Calu3 (cell line): ENCODE results near the gene PTPRE. TPM values are rescaled to one million over a fixed set of nuclear protein-coding genes. Genes with fewer than 3 reads are reported as not detected.
"Not testable (repeated sequence)": the region's sequence is repeated elsewhere in the genome, so short reads cannot be mapped to it uniquely, and the experiment has no call there.

Experiments used
- BruUV-seq: library from RNA; stranded (reverse); fragments of 400-500 nt; replicated peaks from 2 replicates; lab custom pipeline; 2021; lab: Mats Ljungman, UMichigan
- CTCF ChIA-PET: fragments of 300-600 bp; sonication (Branson Sonifier 250); formaldehyde crosslinking; loops from one replicate; lab custom pipeline; 2022; ENCODE audit warnings: antibody characterized with exemption; lab: Charles Lee
- DNase-seq: peaks from one replicate; pipeline ENCODE4 v3.0.0; 2022
- H3K27ac Mint-ChIP-seq: one replicate; pipeline ENCODE4 v1.8.0; 2022; ENCODE audit warnings: mixed read lengths; ENCODE audit not compliant: unreplicated experiment
- H3K27me3 Mint-ChIP-seq: one replicate; pipeline ENCODE4 v1.8.0; 2022; ENCODE audit warnings: mixed read lengths; ENCODE audit not compliant: unreplicated experiment
- H3K36me3 Mint-ChIP-seq: one replicate; pipeline ENCODE4 v1.8.0; 2022; ENCODE audit warnings: mild to moderate bottlenecking, moderate library complexity, mixed read lengths; ENCODE audit not compliant: insufficient read depth, unreplicated experiment
- H3K4me1 Mint-ChIP-seq: one replicate; pipeline ENCODE4 v1.8.0; 2022; ENCODE audit warnings: mild to moderate bottlenecking, low read depth, mixed read lengths; ENCODE audit not compliant: unreplicated experiment
- H3K4me3 Mint-ChIP-seq: one replicate; pipeline ENCODE4 v1.8.0; 2022; ENCODE audit warnings: mild to moderate bottlenecking, low read depth, moderate library complexity, mixed read lengths; ENCODE audit not compliant: unreplicated experiment
- H3K9me3 Mint-ChIP-seq: one replicate; pipeline ENCODE4 v1.8.0; 2022; ENCODE audit warnings: low read depth, mixed read lengths; ENCODE audit not compliant: unreplicated experiment
- CTCF ChIP-seq: fragments of 200-600 bp; IDR thresholded peaks from one replicate; pipeline ENCODE4 v1.8.0; 2022; ENCODE audit warnings: antibody characterized with exemption; ENCODE audit not compliant: unreplicated experiment
- intact Hi-C: fragments of 100-400 bp; cut with micrococcal nuclease; formaldehyde crosslinking; loops from one replicate; pipeline ENCODE4 v1.10.0; 2022; ENCODE audit not compliant: unreplicated experiment
- total RNA-seq: library from RNA; stranded (reverse); gene quantifications from 2 replicates; pipeline ENCODE4 v1.2.3, GENCODE V29; 2022

Gene PTPRE
- total RNA-seq, 1 experiment from 2014 or later = 7.6 TPM

GRCh38 chr10:128087146-128087883 is 180.4 kb downstream of the PTPRE start:
- Mint-ChIP-seq H3K4me1 (no peaks in the 10 kb centered on the region), H3K27ac (no peak overlapping the region), H3K27me3 (no peaks in the 10 kb centered on the region), H3K4me3 (no peak overlapping the region), H3K9me3 (no peaks in the 10 kb centered on the region), H3K36me3 (no peaks in the 10 kb centered on the region)
- intact Hi-C loops = no loop called here
- TF ChIP-seq CTCF = no peak
- CTCF ChIA-PET = no interaction called here
- BruUV-seq = no TSS peak
- DNase-seq = no peak

- Mint-ChIP-seq H3K4me1 (no peaks in the 10 kb centered on the region), H3K27ac (no peak overlapping the region), H3K9me3 (no peaks in the 10 kb centered on the region), H3K36me3 (no peaks in the 10 kb centered on the region), H3K4me3 (no peak overlapping the region), H3K27me3 (no peaks in the 10 kb centered on the region)
- BruUV-seq = no TSS peak
- DNase-seq = peak; percentile 18
- CTCF ChIA-PET = no interaction called here
- TF ChIP-seq CTCF = no peak
- intact Hi-C loops = no loop called here
Observed at GRCh38 chr10:128087884-128088709, 181.2 kb downstream of the PTPRE start.

- intact Hi-C loops = no loop called here
- Mint-ChIP-seq H3K27me3 (no peaks in the 10 kb centered on the region), H3K36me3 (peaks cover 8% of the 10 kb centered on the region), H3K4me1 (no peaks in the 10 kb centered on the region), H3K27ac (no peak overlapping the region), H3K9me3 (no peaks in the 10 kb centered on the region), H3K4me3 (no peak overlapping the region)
- TF ChIP-seq CTCF = no peak
- no peak for DNase-seq
- BruUV-seq = no TSS peak
- CTCF ChIA-PET = interaction anchor here (0.6 kb wide), 1 partner anchor 39 kb away, joined by 4 read pairs; no protein-coding TSS in a partner anchor
Observed at GRCh38 chr10:128091636-128092210, 184.8 kb downstream of the PTPRE start.

- TF ChIP-seq CTCF = no peak
- H3K36me3 Mint-ChIP-seq = peaks cover 11% of the 10 kb centered on the region
- no TSS peak for BruUV-seq
- DNase-seq = no peak
- H3K9me3 Mint-ChIP-seq = no peaks in the 10 kb centered on the region
- no peak overlapping the region for H3K4me3 Mint-ChIP-seq
- no peak overlapping the region for H3K27ac Mint-ChIP-seq
- intact Hi-C loops = no loop called here
- CTCF ChIA-PET = interaction anchor here (0.6 kb wide), 1 partner anchor 38 kb away, joined by 4 read pairs; no protein-coding TSS in a partner anchor
- no peaks in the 10 kb centered on the region for H3K4me1 Mint-ChIP-seq
- H3K27me3 Mint-ChIP-seq = no peaks in the 10 kb centered on the region
Observed at GRCh38 chr10:128092454-128092853, 185.6 kb downstream of the PTPRE start.

DNA sequence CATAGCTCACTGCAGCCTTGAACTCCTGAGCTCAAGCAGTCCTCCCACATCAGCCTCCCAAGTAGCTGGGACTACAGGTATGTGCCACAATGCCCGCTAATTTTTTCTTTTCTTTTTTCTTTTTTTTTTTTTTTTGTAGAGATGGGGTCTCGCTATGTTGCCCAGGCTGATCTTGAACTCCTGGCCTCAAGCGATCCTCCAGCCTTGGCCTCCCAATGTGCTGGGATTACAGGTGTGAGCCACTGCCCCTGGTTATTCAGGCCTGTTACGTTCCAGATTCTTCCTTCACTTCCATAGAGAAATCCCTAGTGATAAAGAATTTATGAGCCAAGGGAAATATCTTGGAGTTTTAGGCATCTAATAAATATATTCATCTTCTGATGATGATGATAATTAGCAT is 187.7 kb downstream of the PTPRE start:
- BruUV-seq, H3K9me3 Mint-ChIP-seq, H3K4me1 Mint-ChIP-seq, H3K27ac Mint-ChIP-seq, intact Hi-C loops, CTCF ChIA-PET, H3K4me3 Mint-ChIP-seq, DNase-seq, H3K27me3 Mint-ChIP-seq: not testable (repeated sequence)
- H3K36me3 Mint-ChIP-seq = peaks cover 18% of the 10 kb centered on the region
